HG02852 (cell line): ENCODE data around the gene HMCN1.

Source experiments
- ATAC-seq: cut with Tn5 transposase; IDR thresholded peaks from one replicate; pipeline ENCODE4 v1.9.1; 2021; ENCODE audit warnings: mild to moderate bottlenecking, moderate library complexity; ENCODE audit not compliant: unreplicated experiment

The HMCN1 gene

GRCh38 chr1:186002406-186002805, 268.2 kb downstream of the HMCN1 start:
- ATAC-seq, result no peak

GRCh38 chr1:186009039-186009737, 275.0 kb downstream of the HMCN1 start:
- ATAC-seq, result no peak

GRCh38 chr1:186014370-186015037, 280.3 kb downstream of the HMCN1 start:
- no peak for ATAC-seq

- ATAC-seq, result no peak
Measured at GRCh38 chr1:186016856-186017255, 282.7 kb downstream of the HMCN1 start.

- ATAC-seq, result no peak
Measured at GRCh38 chr1:186022184-186022583, 288.0 kb downstream of the HMCN1 start.

GRCh38 chr1:186026946-186027345, 292.8 kb downstream of the HMCN1 start:
- ATAC-seq, result no peak

- ATAC-seq, result no peak
Measured at GRCh38 chr1:186027621-186028020, 293.4 kb downstream of the HMCN1 start.

- ATAC-seq, result no peak
Measured at GRCh38 chr1:186030453-186030852, 296.3 kb downstream of the HMCN1 start.

- no peak for ATAC-seq
Measured at GRCh38 chr1:186033847-186034271, 299.7 kb downstream of the HMCN1 start.

- no peak for ATAC-seq
Measured at GRCh38 chr1:186042230-186042629, 308.0 kb downstream of the HMCN1 start.

- no peak for ATAC-seq
Measured at GRCh38 chr1:186043296-186043695, 309.1 kb downstream of the HMCN1 start.

GRCh38 chr1:186044079-186044685, 310.0 kb downstream of the HMCN1 start:
- no peak for ATAC-seq

- ATAC-seq, result no peak
Measured at GRCh38 chr1:186046437-186047211, 312.4 kb downstream of the HMCN1 start.

GRCh38 chr1:186050360-186050759, 316.2 kb downstream of the HMCN1 start:
- ATAC-seq, result no peak

- no peak for ATAC-seq
Measured at GRCh38 chr1:186054003-186054402, 319.8 kb downstream of the HMCN1 start.

- ATAC-seq, result no peak
Measured at GRCh38 chr1:186054932-186055331, 320.7 kb downstream of the HMCN1 start.

GRCh38 chr1:186055846-186056245, 321.7 kb downstream of the HMCN1 start:
- ATAC-seq, result no peak

- ATAC-seq, result no peak
Measured at GRCh38 chr1:186057086-186057485, 322.9 kb downstream of the HMCN1 start.

- ATAC-seq, result no peak
Measured at GRCh38 chr1:186059311-186059710, 325.1 kb downstream of the HMCN1 start.

- no peak for ATAC-seq
Measured at GRCh38 chr1:186059752-186060151, 325.6 kb downstream of the HMCN1 start.

- ATAC-seq, result no peak
Measured at GRCh38 chr1:186060226-186060625, 326.0 kb downstream of the HMCN1 start.
